ENCODE measurements around the gene RAB11FIP3. TPM values are rescaled to one million over a fixed set of nuclear protein-coding genes. Genes with fewer than 3 reads are reported as not detected.

RAB11FIP3 gene
- total RNA-seq, 3 donors from 2014 or later = 22.0 to 44.6 (median 24.5) TPM

DNA sequence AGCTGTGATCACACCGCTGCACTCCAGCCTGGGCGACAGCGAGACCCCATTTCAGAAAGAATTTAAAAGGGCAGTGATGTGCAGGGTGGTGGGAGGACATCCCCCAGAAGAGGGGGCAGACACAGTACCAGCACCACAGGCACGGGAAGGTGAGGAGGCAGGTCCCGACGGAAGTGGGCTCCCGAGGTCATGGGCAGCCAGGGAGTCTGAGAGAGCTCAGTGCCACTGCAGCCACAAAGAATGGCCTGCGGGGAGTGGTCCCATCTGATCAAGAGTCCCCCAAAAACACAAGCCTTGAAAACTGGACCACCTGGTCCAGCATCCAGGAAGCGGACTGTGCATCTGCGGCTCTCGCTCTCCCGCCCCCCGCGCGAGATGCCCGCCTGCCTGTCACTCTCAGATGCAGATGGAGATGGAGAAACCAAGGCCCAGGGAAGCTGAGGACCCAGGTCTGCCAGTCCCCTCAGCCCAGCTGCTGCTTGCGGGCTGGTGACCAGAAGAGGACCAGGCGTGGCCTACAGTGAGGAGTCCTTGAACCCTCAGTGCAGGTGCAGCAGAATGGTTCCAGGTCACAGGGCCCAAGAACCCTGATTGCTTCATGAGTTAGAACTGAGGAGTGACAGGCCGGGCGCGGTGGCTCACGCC is 97.8 kb downstream of the RAB11FIP3 start:
- H3K27me3 ChIP-seq = no peaks in the 10 kb centered on the region
- no peaks in the 10 kb centered on the region for H3K36me3 ChIP-seq
- H3K27ac ChIP-seq = no peak overlapping the region
- peaks cover 0 to 20% of the 10 kb centered on the region in 2 donors for H3K4me1 ChIP-seq
- H3K4me3 ChIP-seq = no peak overlapping the region
- TF ChIP-seq POLR2AphosphoS5 (IDR thresholded peaks at IDR 0.05) = no peak
- TF ChIP-seq POLR2A (IDR thresholded peaks at IDR 0.05) = no peak
- TF ChIP-seq, protein P1, sequence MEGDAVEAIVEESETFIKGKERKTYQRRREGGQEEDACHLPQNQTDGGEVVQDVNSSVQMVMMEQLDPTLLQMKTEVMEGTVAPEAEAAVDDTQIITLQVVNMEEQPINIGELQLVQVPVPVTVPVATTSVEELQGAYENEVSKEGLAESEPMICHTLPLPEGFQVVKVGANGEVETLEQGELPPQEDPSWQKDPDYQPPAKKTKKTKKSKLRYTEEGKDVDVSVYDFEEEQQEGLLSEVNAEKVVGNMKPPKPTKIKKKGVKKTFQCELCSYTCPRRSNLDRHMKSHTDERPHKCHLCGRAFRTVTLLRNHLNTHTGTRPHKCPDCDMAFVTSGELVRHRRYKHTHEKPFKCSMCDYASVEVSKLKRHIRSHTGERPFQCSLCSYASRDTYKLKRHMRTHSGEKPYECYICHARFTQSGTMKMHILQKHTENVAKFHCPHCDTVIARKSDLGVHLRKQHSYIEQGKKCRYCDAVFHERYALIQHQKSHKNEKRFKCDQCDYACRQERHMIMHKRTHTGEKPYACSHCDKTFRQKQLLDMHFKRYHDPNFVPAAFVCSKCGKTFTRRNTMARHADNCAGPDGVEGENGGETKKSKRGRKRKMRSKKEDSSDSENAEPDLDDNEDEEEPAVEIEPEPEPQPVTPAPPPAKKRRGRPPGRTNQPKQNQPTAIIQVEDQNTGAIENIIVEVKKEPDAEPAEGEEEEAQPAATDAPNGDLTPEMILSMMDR (IDR thresholded peaks at IDR 0.05) = no peak
- no peaks in the 10 kb centered on the region for H3K9me3 ChIP-seq
- intact Hi-C loops (cut with DNase I; ENCODE audit: low total_unique reads) = no loop called here
- no peak for DNase-seq (ENCODE audit: low spot score in 2 of 2)

DNA sequence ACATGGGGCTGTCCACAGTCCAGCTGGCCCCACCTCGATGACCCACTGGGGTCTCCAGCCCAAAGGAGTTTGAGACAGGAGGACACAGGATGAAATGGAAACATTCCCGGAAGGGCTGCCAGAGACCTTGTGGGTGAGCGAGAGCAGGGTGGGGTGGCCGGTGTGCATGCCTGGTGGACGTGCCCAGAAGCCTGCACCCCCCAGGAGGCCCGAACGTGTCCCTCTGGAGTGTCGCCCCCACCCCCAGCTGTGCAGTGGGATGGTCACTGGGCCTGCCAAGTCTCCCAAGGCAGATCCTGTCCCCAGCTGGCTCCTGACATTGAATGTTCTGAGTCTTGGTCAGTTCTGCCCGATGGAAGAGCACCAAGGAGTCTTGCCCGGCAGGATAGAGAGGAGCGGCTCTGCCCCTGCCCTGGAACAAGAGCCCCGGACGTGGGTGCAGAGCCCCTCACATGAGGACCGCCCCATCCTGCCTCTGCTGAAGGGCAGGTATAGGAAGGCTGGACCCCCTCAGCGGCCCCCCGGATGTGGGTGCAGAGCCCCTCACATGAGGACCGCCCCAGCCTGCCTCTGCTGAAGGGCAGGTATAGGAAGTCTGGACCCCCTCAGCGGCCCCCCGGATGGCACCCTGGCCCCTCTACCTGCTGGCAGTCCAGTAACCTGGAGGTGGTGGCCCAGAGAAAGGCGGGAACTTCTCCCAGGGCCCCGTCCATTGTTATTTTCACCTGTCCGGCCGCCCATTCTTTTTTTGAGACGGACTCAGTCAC is 99.0 kb downstream of the RAB11FIP3 start:
- H3K9me3 ChIP-seq = no peaks in the 10 kb centered on the region
- intact Hi-C loops (cut with DNase I; ENCODE audit: low total_unique reads) = no loop called here
- TF ChIP-seq POLR2A (IDR thresholded peaks at IDR 0.05) = no peak
- TF ChIP-seq, protein P1 (IDR thresholded peaks at IDR 0.05) = no peak
- TF ChIP-seq POLR2AphosphoS5 (IDR thresholded peaks at IDR 0.05) = no peak
- peaks cover 0 to 27% of the 10 kb centered on the region in 2 donors for H3K4me1 ChIP-seq
- DNase-seq (ENCODE audit: low spot score in 2 of 2) = no peak
- H3K36me3 ChIP-seq = no peaks in the 10 kb centered on the region
- H3K4me3 ChIP-seq = no peak overlapping the region
- H3K27me3 ChIP-seq = no peaks in the 10 kb centered on the region
- peak overlapping the region in 1 of 2 donors; percentile 97 for H3K27ac ChIP-seq

DNA sequence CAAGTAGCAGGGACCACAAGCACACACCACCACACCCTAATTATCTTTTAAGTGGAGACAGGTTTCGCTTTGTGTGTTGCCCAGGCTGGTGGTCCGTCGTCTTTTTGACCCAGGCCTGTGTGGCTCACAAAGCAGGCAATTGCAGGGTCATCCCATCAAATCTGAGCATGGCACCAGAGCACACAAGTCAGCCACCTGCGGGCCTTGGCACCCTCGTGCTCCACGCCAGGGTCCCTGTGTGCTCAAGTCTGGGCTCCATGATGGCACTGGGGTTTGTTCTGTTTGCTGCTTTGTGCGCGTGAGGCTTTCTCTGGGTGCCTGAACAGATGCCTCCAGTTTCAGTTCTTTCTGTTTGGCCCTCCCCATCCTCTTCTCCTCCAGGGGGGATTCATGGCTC is 99.7 kb downstream of the RAB11FIP3 start:
- no peak for TF ChIP-seq POLR2A (IDR thresholded peaks at IDR 0.05)
- TF ChIP-seq, protein P1 (IDR thresholded peaks at IDR 0.05) = no peak
- TF ChIP-seq POLR2AphosphoS5 (IDR thresholded peaks at IDR 0.05) = no peak
- Histone ChIP-seq H3K36me3 (no peaks in the 10 kb centered on the region), H3K4me1 (peaks cover 0 to 33% of the 10 kb centered on the region in 2 donors), H3K4me3 (no peak overlapping the region), H3K27ac (peak overlapping the region; percentile 45 to 97), H3K27me3 (no peaks in the 10 kb centered on the region), H3K9me3 (no peaks in the 10 kb centered on the region)
- intact Hi-C loops (cut with DNase I; ENCODE audit: low total_unique reads) = no loop called here
- no peak for DNase-seq (ENCODE audit: low spot score in 2 of 2)

DNA sequence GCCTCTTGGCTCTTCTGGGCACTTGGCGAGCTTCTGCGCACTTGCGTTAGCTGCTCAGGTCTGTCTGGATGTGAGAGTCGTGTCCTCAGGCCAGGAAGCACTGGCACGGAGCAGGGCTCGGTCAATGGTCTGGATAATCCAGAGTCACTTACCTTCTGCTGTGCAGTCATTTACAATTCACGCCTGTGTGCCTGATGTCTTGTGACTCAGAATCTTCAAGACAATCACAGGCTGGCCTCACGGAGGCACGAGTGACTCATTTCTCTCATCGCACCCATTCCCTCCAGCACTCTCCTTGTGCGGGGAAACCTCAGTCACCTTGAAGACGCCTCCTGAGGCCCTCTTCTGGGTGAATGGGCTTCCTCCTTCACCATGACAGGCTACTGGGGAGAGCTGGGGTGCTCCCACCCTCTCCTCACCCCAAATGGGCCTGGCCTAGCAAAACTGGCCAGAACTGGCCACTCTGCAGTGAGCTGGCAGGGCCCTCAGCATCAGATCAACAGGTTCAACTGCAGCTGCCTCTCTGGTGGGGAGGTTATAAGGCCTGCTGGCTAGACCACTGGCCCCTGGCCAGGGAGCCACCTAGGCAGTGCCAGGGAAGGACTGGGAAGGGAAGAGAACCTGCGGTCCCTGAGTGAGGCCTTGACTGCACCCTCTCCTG is 100.2 kb downstream of the RAB11FIP3 start:
- no peaks in the 10 kb centered on the region for H3K9me3 ChIP-seq
- peak in 1 of 2 donors; percentile 35 for DNase-seq (ENCODE audit: low spot score in 2 of 2)

More for the DNA sequence above, 100.2 kb downstream of the RAB11FIP3 start:
- Histone ChIP-seq H3K27me3 (no peaks in the 10 kb centered on the region), H3K4me3 (peak overlapping the region in 2 of 3 donors; percentile 81 to 84), H3K27ac (peak overlapping the region; percentile 97), H3K36me3 (no peaks in the 10 kb centered on the region), H3K4me1 (peaks cover 0 to 34% of the 10 kb centered on the region in 2 donors)
- no peak for TF ChIP-seq POLR2AphosphoS5 (IDR thresholded peaks at IDR 0.05)
- TF ChIP-seq POLR2A (IDR thresholded peaks at IDR 0.05) = no peak
- TF ChIP-seq, protein P1 (IDR thresholded peaks at IDR 0.05) = no peak
- intact Hi-C loops (cut with DNase I; ENCODE audit: low total_unique reads) = no loop called here

Measured in breast epithelium (tissue), 4 donors.